Vagina (tissue), 2 donors: ENCODE measurements around the gene MROH7. TPM values are rescaled to one million over a fixed set of nuclear protein-coding genes. Genes with fewer than 3 reads are reported as not detected.
A peak's percentile ranks its signal among the peaks of the same experiment; 100 is the strongest.

Experiments used
- DNase-seq, 2 donors: peaks; one replicate each; pipeline ENCODE4 v3.0.0-alpha.2; 2017; ENCODE audit errors: extremely low spot score in 2 of 2
- H3K27ac ChIP-seq: fragments of 200-600 bp; sonication (generic); one replicate; pipeline ENCODE4 v1.5.1; 2019
- H3K27me3 ChIP-seq: fragments of 200-600 bp; sonication (generic); one replicate; pipeline ENCODE4 v1.5.1; 2019
- H3K36me3 ChIP-seq, 2 donors: fragments of 200-600 bp; sonication (generic); one replicate each; pipeline ENCODE4 v1.5.1; 2017 to 2019
- H3K4me1 ChIP-seq: fragments of 200-600 bp; sonication (generic); one replicate; pipeline ENCODE4 v1.5.1; 2019
- H3K4me3 ChIP-seq, 2 donors: fragments of 200-600 bp; sonication (generic); 1 replicate in 1 of 2; 2 replicates in 1 of 2; pipeline ENCODE4 v1.5.1; 2016 to 2019
- H3K9me3 ChIP-seq: fragments of 200-600 bp; sonication (generic); one replicate; pipeline ENCODE4 v1.5.1; 2019
- CTCF ChIP-seq, 3 experiments: fragments of 450-650 bp in 2 of 3; fragments of 200-600 bp in 1 of 3; sonication (generic) in 1 of 3; IDR thresholded peaks; one replicate each; pipeline ENCODE4 v1.5.1; 2017 to 2019; ENCODE audit warnings: antibody characterized with exemption in 3 of 3, mild to moderate bottlenecking in 2 of 3, moderate library complexity in 2 of 3
- POLR2A ChIP-seq, 2 donors: fragments of 450-650 bp; IDR thresholded peaks; one replicate each; pipeline ENCODE4 v1.6.1; 2017; ENCODE audit warnings: antibody characterized with exemption in 2 of 2, mild to moderate bottlenecking in 2 of 2, moderate library complexity in 2 of 2
- POLR2AphosphoS5 ChIP-seq, 2 donors: sonication (generic); formaldehyde crosslinking; IDR thresholded peaks; one replicate each; pipeline ENCODE4 v1.9.0; 2017; ENCODE audit warnings: antibody characterized with exemption in 2 of 2, mild to moderate bottlenecking in 2 of 2, low read depth in 1 of 2; ENCODE audit not compliant: insufficient read depth in 1 of 2
- intact Hi-C: fragments of 100-400 bp; cut with DNase I; formaldehyde crosslinking; loops from one replicate; pipeline ENCODE4 v1.15.1; 2023
- total RNA-seq: library from RNA; depleted of rRNA; stranded (reverse); fragments of >200 nt; gene quantifications from one replicate; pipeline ENCODE4 v1.2.3, GENCODE V29; 2016

The MROH7 gene
- total RNA-seq, 1 donor from 2014 or later = 7.4 TPM

GRCh38 chr1:54745274-54745673 is 103.7 kb downstream of the MROH7 start:
- H3K36me3 ChIP-seq = peaks cover 0 to 16% of the 10 kb centered on the region in 2 donors
- H3K27ac ChIP-seq = no peak overlapping the region
- no peak overlapping the region for H3K4me3 ChIP-seq
- DNase-seq = peak in 1 of 2 donors; percentile 58
- H3K9me3 ChIP-seq = no peaks in the 10 kb centered on the region
- intact Hi-C loops = no loop called here
- TF ChIP-seq POLR2A (IDR thresholded peaks at IDR 0.05) (no peak), CTCF (IDR thresholded peaks at IDR 0.05) (no peak), POLR2AphosphoS5 (IDR thresholded peaks at IDR 0.05; ENCODE audit: insufficient read depth in 1 of 2, low read depth in 1 of 2) (no peak)
- H3K4me1 ChIP-seq = no peaks in the 10 kb centered on the region
- no peaks in the 10 kb centered on the region for H3K27me3 ChIP-seq

- TF ChIP-seq POLR2A (IDR thresholded peaks at IDR 0.05) (no peak), POLR2AphosphoS5 (IDR thresholded peaks at IDR 0.05; ENCODE audit: insufficient read depth in 1 of 2, low read depth in 1 of 2) (no peak), CTCF (IDR thresholded peaks at IDR 0.05) (no peak)
- Histone ChIP-seq H3K9me3 (no peaks in the 10 kb centered on the region), H3K27ac (no peak overlapping the region), H3K36me3 (peaks cover 0 to 16% of the 10 kb centered on the region in 2 donors), H3K4me1 (no peaks in the 10 kb centered on the region), H3K4me3 (no peak overlapping the region), H3K27me3 (no peaks in the 10 kb centered on the region)
- intact Hi-C loops = no loop called here
- DNase-seq = peak in 1 of 2 donors; percentile 7
Measured at GRCh38 chr1:54745864-54746263, 104.3 kb downstream of the MROH7 start.

- TF ChIP-seq POLR2AphosphoS5 (IDR thresholded peaks at IDR 0.05; ENCODE audit: insufficient read depth in 1 of 2, low read depth in 1 of 2) (no peak), CTCF (IDR thresholded peaks at IDR 0.05) (no peak), POLR2A (IDR thresholded peaks at IDR 0.05) (no peak)
- Histone ChIP-seq H3K27me3 (no peaks in the 10 kb centered on the region), H3K4me3 (no peak overlapping the region), H3K36me3 (no peaks in the 10 kb centered on the region), H3K27ac (no peak overlapping the region), H3K4me1 (no peaks in the 10 kb centered on the region), H3K9me3 (no peaks in the 10 kb centered on the region)
- intact Hi-C loops = no loop called here
- DNase-seq = no peak
Measured at GRCh38 chr1:54748094-54748835, 106.7 kb downstream of the MROH7 start.

- no peak overlapping the region for H3K27ac ChIP-seq
- no peaks in the 10 kb centered on the region for H3K9me3 ChIP-seq
- H3K4me3 ChIP-seq = no peak overlapping the region
- no peaks in the 10 kb centered on the region for H3K4me1 ChIP-seq
- H3K36me3 ChIP-seq = no peaks in the 10 kb centered on the region
- TF ChIP-seq POLR2AphosphoS5 (IDR thresholded peaks at IDR 0.05; ENCODE audit: insufficient read depth in 1 of 2, low read depth in 1 of 2) = no peak
- TF ChIP-seq POLR2A (IDR thresholded peaks at IDR 0.05) = no peak
- TF ChIP-seq CTCF (IDR thresholded peaks at IDR 0.05) = no peak
- H3K27me3 ChIP-seq = no peaks in the 10 kb centered on the region
- no peak for DNase-seq
- intact Hi-C loops = no loop called here
Measured at GRCh38 chr1:54750596-54750995, 109.0 kb downstream of the MROH7 start.

- no peak overlapping the region for H3K4me3 ChIP-seq
- no peaks in the 10 kb centered on the region for H3K4me1 ChIP-seq
- no peaks in the 10 kb centered on the region for H3K27me3 ChIP-seq
- intact Hi-C loops = no loop called here
- TF ChIP-seq CTCF (IDR thresholded peaks at IDR 0.05) = no peak
- TF ChIP-seq POLR2A (IDR thresholded peaks at IDR 0.05) = no peak
- no peak for TF ChIP-seq POLR2AphosphoS5 (IDR thresholded peaks at IDR 0.05; ENCODE audit: insufficient read depth in 1 of 2, low read depth in 1 of 2)
- H3K27ac ChIP-seq = no peak overlapping the region
- no peak for DNase-seq
- no peaks in the 10 kb centered on the region for H3K36me3 ChIP-seq
- no peaks in the 10 kb centered on the region for H3K9me3 ChIP-seq
Measured at GRCh38 chr1:54751426-54751825, 109.8 kb downstream of the MROH7 start.
